ENCODE data around the gene RPS27L. TPM values are rescaled to one million over a fixed set of nuclear protein-coding genes. Genes with fewer than 3 reads are reported as not detected.

RPS27L gene
- total and polyA plus RNA-seq, 9 donors = 55.1 to 73.3 (median 64.7) TPM

- Histone ChIP-seq H3K4me1 (ENCODE audit: control insufficient read depth, insufficient read depth, low read length) (peaks cover 4% of the 10 kb centered on the region), H3K27ac (ENCODE audit: low read length) (peak overlapping the region; percentile 80), H3K4me3 (ENCODE audit: low read length) (peak overlapping the region; percentile 90), H3K27me3 (ENCODE audit: control insufficient read depth, insufficient read depth, low read length) (no peaks in the 10 kb centered on the region), H3K36me3 (ENCODE audit: control insufficient read depth, insufficient read depth, low read length) (no peaks in the 10 kb centered on the region), H3K9me3 (replicated peaks; ENCODE audit: control insufficient read depth, low read depth, low read length) (peaks cover 2% of the 10 kb centered on the region)
- WGBS (ENCODE audit: insufficient coverage) = 0% methylated on average over 30 of the region's 59 CpGs
- DNase-seq = peak; percentile 84
Observed at GRCh38 chr15:63122002-63122875, 35.0 kb downstream of the RPS27L start.

GRCh38 chr15:63121382-63122001 is 35.8 kb downstream of the RPS27L start, which contains the start of gene LACTB:
Gene LACTB, plus strand, starts transcription at chr15:63121861. Its CDS starts 11 bp downstream, at chr15:63121872.
- Histone ChIP-seq H3K36me3 (ENCODE audit: control insufficient read depth, insufficient read depth, low read length) (no peaks in the 10 kb centered on the region), H3K4me3 (ENCODE audit: low read length) (peak within 1 kb of the TSS; percentile 90), H3K27ac (ENCODE audit: low read length) (peak within 1 kb of the TSS; percentile 87), H3K4me1 (ENCODE audit: control insufficient read depth, insufficient read depth, low read length) (peaks cover 4% of the 10 kb centered on the region), H3K9me3 (replicated peaks; ENCODE audit: control insufficient read depth, low read depth, low read length) (peaks cover 2% of the 10 kb centered on the region), H3K27me3 (ENCODE audit: control insufficient read depth, insufficient read depth, low read length) (no peaks in the 10 kb centered on the region)
- 3% methylated on average over 24 of the region's 40 CpGs for WGBS (ENCODE audit: insufficient coverage)
- peak; percentile 96 for DNase-seq

GRCh38 chr15:63118854-63119253 is 38.4 kb downstream of the RPS27L start:
- H3K36me3 ChIP-seq (ENCODE audit: control insufficient read depth, insufficient read depth, low read length) = no peaks in the 10 kb centered on the region
- no peak for DNase-seq
- no peaks in the 10 kb centered on the region for H3K27me3 ChIP-seq (ENCODE audit: control insufficient read depth, insufficient read depth, low read length)
- WGBS (ENCODE audit: insufficient coverage) = no CpG with 5 or more reads among the region's 3 CpGs
- no peak overlapping the region for H3K4me3 ChIP-seq (ENCODE audit: low read length)
- H3K4me1 ChIP-seq (ENCODE audit: control insufficient read depth, insufficient read depth, low read length) = peaks cover 4% of the 10 kb centered on the region
- H3K27ac ChIP-seq (ENCODE audit: low read length) = no peak overlapping the region
- peaks cover 2% of the 10 kb centered on the region for H3K9me3 ChIP-seq (replicated peaks; ENCODE audit: control insufficient read depth, low read depth, low read length)

- Histone ChIP-seq H3K9me3 (replicated peaks; ENCODE audit: control insufficient read depth, low read depth, low read length) (peaks cover under 1% of the 10 kb centered on the region), H3K27ac (ENCODE audit: low read length) (no peak overlapping the region), H3K4me3 (ENCODE audit: low read length) (no peak overlapping the region), H3K27me3 (ENCODE audit: control insufficient read depth, insufficient read depth, low read length) (no peaks in the 10 kb centered on the region), H3K4me1 (ENCODE audit: control insufficient read depth, insufficient read depth, low read length) (no peaks in the 10 kb centered on the region), H3K36me3 (ENCODE audit: control insufficient read depth, insufficient read depth, low read length) (no peaks in the 10 kb centered on the region)
- 60% methylated on average over 1 of the region's 2 CpGs for WGBS (ENCODE audit: insufficient coverage)
- no peak for DNase-seq
Observed at GRCh38 chr15:63114465-63114864, 42.8 kb downstream of the RPS27L start.

GRCh38 chr15:63112871-63113270 is 44.4 kb downstream of the RPS27L start:
- Histone ChIP-seq H3K36me3 (ENCODE audit: control insufficient read depth, insufficient read depth, low read length) (no peaks in the 10 kb centered on the region), H3K27me3 (ENCODE audit: control insufficient read depth, insufficient read depth, low read length) (no peaks in the 10 kb centered on the region), H3K4me3 (ENCODE audit: low read length) (no peak overlapping the region), H3K9me3 (replicated peaks; ENCODE audit: control insufficient read depth, low read depth, low read length) (no peaks in the 10 kb centered on the region), H3K27ac (ENCODE audit: low read length) (no peak overlapping the region), H3K4me1 (ENCODE audit: control insufficient read depth, insufficient read depth, low read length) (peaks cover 2% of the 10 kb centered on the region)
- WGBS (ENCODE audit: insufficient coverage) = no CpG with 5 or more reads among the region's 3 CpGs
- DNase-seq = no peak

GRCh38 chr15:63111481-63111880 is 45.8 kb downstream of the RPS27L start:
- Histone ChIP-seq H3K9me3 (replicated peaks; ENCODE audit: control insufficient read depth, low read depth, low read length) (no peaks in the 10 kb centered on the region), H3K36me3 (ENCODE audit: control insufficient read depth, insufficient read depth, low read length) (no peaks in the 10 kb centered on the region), H3K4me1 (ENCODE audit: control insufficient read depth, insufficient read depth, low read length) (peaks cover 4% of the 10 kb centered on the region), H3K4me3 (ENCODE audit: low read length) (no peak overlapping the region), H3K27me3 (ENCODE audit: control insufficient read depth, insufficient read depth, low read length) (no peaks in the 10 kb centered on the region), H3K27ac (ENCODE audit: low read length) (no peak overlapping the region)
- no peak for DNase-seq

GRCh38 chr15:63110428-63111026 is 46.8 kb downstream of the RPS27L start:
- WGBS (ENCODE audit: insufficient coverage) = no CpG with 5 or more reads among the region's 3 CpGs
- Histone ChIP-seq H3K9me3 (replicated peaks; ENCODE audit: control insufficient read depth, low read depth, low read length) (no peaks in the 10 kb centered on the region), H3K36me3 (ENCODE audit: control insufficient read depth, insufficient read depth, low read length) (no peaks in the 10 kb centered on the region), H3K4me3 (ENCODE audit: low read length) (no peak overlapping the region), H3K4me1 (ENCODE audit: control insufficient read depth, insufficient read depth, low read length) (peaks cover 4% of the 10 kb centered on the region), H3K27ac (ENCODE audit: low read length) (no peak overlapping the region), H3K27me3 (ENCODE audit: control insufficient read depth, insufficient read depth, low read length) (no peaks in the 10 kb centered on the region)
- DNase-seq = no peak

GRCh38 chr15:63109920-63110319 is 47.4 kb downstream of the RPS27L start:
- DNase-seq = no peak
- no peak overlapping the region for H3K4me3 ChIP-seq (ENCODE audit: low read length)
- WGBS (ENCODE audit: insufficient coverage) = 57% methylated on average over 1 of the region's 2 CpGs

GRCh38 chr15:63109498-63109897 is 47.8 kb downstream of the RPS27L start:
- Histone ChIP-seq H3K27ac (ENCODE audit: low read length) (no peak overlapping the region), H3K9me3 (replicated peaks; ENCODE audit: control insufficient read depth, low read depth, low read length) (no peaks in the 10 kb centered on the region), H3K27me3 (ENCODE audit: control insufficient read depth, insufficient read depth, low read length) (no peaks in the 10 kb centered on the region), H3K36me3 (ENCODE audit: control insufficient read depth, insufficient read depth, low read length) (no peaks in the 10 kb centered on the region), H3K4me3 (ENCODE audit: low read length) (no peak overlapping the region), H3K4me1 (ENCODE audit: control insufficient read depth, insufficient read depth, low read length) (peaks cover 4% of the 10 kb centered on the region)
- no peak for DNase-seq
- WGBS (ENCODE audit: insufficient coverage) = 77% methylated on average over 2 of the region's 2 CpGs

More at GRCh38 chr15:63109920-63110319, 47.4 kb downstream of the RPS27L start:
- peaks cover 4% of the 10 kb centered on the region for H3K4me1 ChIP-seq (ENCODE audit: control insufficient read depth, insufficient read depth, low read length)
- H3K27ac ChIP-seq (ENCODE audit: low read length) = no peak overlapping the region
- H3K36me3 ChIP-seq (ENCODE audit: control insufficient read depth, insufficient read depth, low read length) = no peaks in the 10 kb centered on the region
- H3K27me3 ChIP-seq (ENCODE audit: control insufficient read depth, insufficient read depth, low read length) = no peaks in the 10 kb centered on the region
- H3K9me3 ChIP-seq (replicated peaks; ENCODE audit: control insufficient read depth, low read depth, low read length) = no peaks in the 10 kb centered on the region

GRCh38 chr15:63107895-63108546 is 49.3 kb downstream of the RPS27L start:
- Histone ChIP-seq H3K36me3 (ENCODE audit: control insufficient read depth, insufficient read depth, low read length) (no peaks in the 10 kb centered on the region), H3K27ac (ENCODE audit: low read length) (no peak overlapping the region), H3K4me1 (ENCODE audit: control insufficient read depth, insufficient read depth, low read length) (peaks cover 4% of the 10 kb centered on the region), H3K4me3 (ENCODE audit: low read length) (no peak overlapping the region), H3K27me3 (ENCODE audit: control insufficient read depth, insufficient read depth, low read length) (no peaks in the 10 kb centered on the region), H3K9me3 (replicated peaks; ENCODE audit: control insufficient read depth, low read depth, low read length) (no peaks in the 10 kb centered on the region)
- 45% methylated on average over 5 of the region's 9 CpGs for WGBS (ENCODE audit: insufficient coverage)
- peak; percentile 52 for DNase-seq
